IPS DF 6.9 (cell line): Measurements from ENCODE around the gene PPM1N.
"Not testable (repeated sequence)": the region's sequence is repeated elsewhere in the genome, so short reads cannot be mapped to it uniquely, and the experiment has no call there.

ENCODE experiments used
- DNase-seq: peaks from one replicate; pipeline ENCODE4 v3.0.0-alpha.2; 2013; ENCODE audit warnings: low read depth, low spot score
- H3K27ac ChIP-seq: one replicate; pipeline ENCODE4 v1.5.1; 2013; ENCODE audit warnings: low read length, control low read depth
- H3K27me3 ChIP-seq: 2 replicates; pipeline ENCODE4 v1.6.1; 2013; ENCODE audit warnings: mild to moderate bottlenecking, low read length; ENCODE audit not compliant: control insufficient read depth, insufficient read depth
- H3K36me3 ChIP-seq: 2 replicates; pipeline ENCODE4 v1.6.1; 2013; ENCODE audit warnings: low read length; ENCODE audit not compliant: control insufficient read depth, insufficient read depth
- H3K4me1 ChIP-seq: 2 replicates; pipeline ENCODE4 v1.6.1; 2013; ENCODE audit warnings: low read length; ENCODE audit not compliant: control insufficient read depth, insufficient read depth
- H3K4me3 ChIP-seq: 2 replicates; pipeline ENCODE4 v1.5.1; 2013; ENCODE audit warnings: mild to moderate bottlenecking, low read length
- H3K9me3 ChIP-seq: 2 replicates; pipeline ENCODE4 v1.6.1; 2013; ENCODE audit warnings: low read length, inconsistent platforms; ENCODE audit not compliant: control insufficient read depth, insufficient read depth
- WGBS: extraction: QIAGEN DNeasy Blood & Tissue Kit; methylation state at CpG from one replicate; pipeline ENCODE4 v1.1.7; 2013; ENCODE audit warnings: mixed read lengths, missing lambda C conversion rate; ENCODE audit not compliant: insufficient read length, insufficient coverage; 5-methylcytosine and 5-hydroxymethylcytosine counted together

The PPM1N gene

GRCh38 chr19:45510352-45510751, 12.1 kb downstream of the PPM1N start:
- H3K9me3 ChIP-seq, H3K4me3 ChIP-seq, H3K27ac ChIP-seq, H3K4me1 ChIP-seq, H3K27me3 ChIP-seq, H3K36me3 ChIP-seq, DNase-seq: not testable (repeated sequence)
- no CpG with 5 or more reads among the region's 11 CpGs for WGBS

GRCh38 chr19:45511074-45511473, 12.8 kb downstream of the PPM1N start:
- no peak overlapping the region for H3K27ac ChIP-seq
- no peaks in the 10 kb centered on the region for H3K27me3 ChIP-seq
- no peaks in the 10 kb centered on the region; the same call in 1 of the 2 replicates for H3K36me3 ChIP-seq
- H3K4me1 ChIP-seq, result peaks cover 2% of the 10 kb centered on the region
- DNase-seq, result no peak
- WGBS, result 100% methylated on average over 1 of the region's 5 CpGs
- H3K9me3 ChIP-seq, result no peaks in the 10 kb centered on the region
- H3K4me3 ChIP-seq, result no peak overlapping the region

- no CpG with 5 or more reads among the region's 6 CpGs for WGBS
- no peak for DNase-seq
- H3K27ac ChIP-seq, result no peak overlapping the region
- no peaks in the 10 kb centered on the region for H3K27me3 ChIP-seq
- no peaks in the 10 kb centered on the region; the same call in 1 of the 2 replicates for H3K4me1 ChIP-seq
- H3K36me3 ChIP-seq, result peaks cover 6% of the 10 kb centered on the region
- no peak overlapping the region for H3K4me3 ChIP-seq
- H3K9me3 ChIP-seq, result no peaks in the 10 kb centered on the region
Measured at GRCh38 chr19:45512881-45513483, 14.7 kb downstream of the PPM1N start.

- no peak overlapping the region for H3K27ac ChIP-seq
- no peak overlapping the region for H3K4me3 ChIP-seq
- peaks cover 11% of the 10 kb centered on the region for H3K36me3 ChIP-seq
- no peaks in the 10 kb centered on the region for H3K9me3 ChIP-seq
- no peaks in the 10 kb centered on the region for H3K27me3 ChIP-seq
- DNase-seq, result no peak
- WGBS, result no CpG with 5 or more reads among the region's 13 CpGs
- H3K4me1 ChIP-seq, result no peaks in the 10 kb centered on the region; the same call in 1 of the 2 replicates
Measured at GRCh38 chr19:45514376-45515051, 16.3 kb downstream of the PPM1N start.

- peaks cover 14% of the 10 kb centered on the region for H3K36me3 ChIP-seq
- H3K4me3 ChIP-seq, result no peak overlapping the region
- no peaks in the 10 kb centered on the region; the same call in 1 of the 2 replicates for H3K4me1 ChIP-seq
- WGBS, result no CpG with 5 or more reads among the region's 10 CpGs
- H3K27me3 ChIP-seq, result no peaks in the 10 kb centered on the region
- H3K9me3 ChIP-seq, result no peaks in the 10 kb centered on the region
- DNase-seq, result no peak
- no peak overlapping the region for H3K27ac ChIP-seq
Measured at GRCh38 chr19:45515081-45515624, 16.9 kb downstream of the PPM1N start.

GRCh38 chr19:45515807-45516401, 17.7 kb downstream of the PPM1N start:
- no peak overlapping the region for H3K4me3 ChIP-seq
- peaks cover 18% of the 10 kb centered on the region for H3K36me3 ChIP-seq
- H3K27ac ChIP-seq, result no peak overlapping the region
- no peak for DNase-seq
- no peaks in the 10 kb centered on the region; the same call in 1 of the 2 replicates for H3K4me1 ChIP-seq
- no peaks in the 10 kb centered on the region for H3K9me3 ChIP-seq
- WGBS, result no CpG with 5 or more reads among the region's 9 CpGs
- no peaks in the 10 kb centered on the region for H3K27me3 ChIP-seq

- Histone ChIP-seq H3K4me1 (no peaks in the 10 kb centered on the region; the same call in 1 of the 2 replicates), H3K9me3 (no peaks in the 10 kb centered on the region), H3K27ac (no peak overlapping the region), H3K36me3 (peaks cover 22% of the 10 kb centered on the region), H3K27me3 (no peaks in the 10 kb centered on the region), H3K4me3 (no peak overlapping the region)
- DNase-seq, result no peak
- no CpG with 5 or more reads among the region's 7 CpGs for WGBS
Measured at GRCh38 chr19:45517238-45517637, 19.0 kb downstream of the PPM1N start.

GRCh38 chr19:45517641-45518468, 19.6 kb downstream of the PPM1N start:
- H3K27me3 ChIP-seq, result no peaks in the 10 kb centered on the region
- DNase-seq, result no peak
- H3K36me3 ChIP-seq, result peaks cover 22% of the 10 kb centered on the region
- no peak overlapping the region for H3K4me3 ChIP-seq
- no peak overlapping the region for H3K27ac ChIP-seq
- no peaks in the 10 kb centered on the region for H3K9me3 ChIP-seq
- H3K4me1 ChIP-seq, result no peaks in the 10 kb centered on the region; the same call in 1 of the 2 replicates
- WGBS, result no CpG with 5 or more reads among the region's 50 CpGs

GRCh38 chr19:45518469-45518826, 20.2 kb downstream of the PPM1N start:
- Histone ChIP-seq H3K36me3 (peaks cover 22% of the 10 kb centered on the region), H3K4me1 (no peaks in the 10 kb centered on the region; the same call in none of the 2 replicates), H3K4me3 (no peak overlapping the region), H3K27ac (no peak overlapping the region), H3K9me3 (no peaks in the 10 kb centered on the region), H3K27me3 (no peaks in the 10 kb centered on the region)
- no peak for DNase-seq
- WGBS, result no CpG with 5 or more reads among the region's 7 CpGs
